Naive B cell (primary cell): Measurements from ENCODE around the gene SLC25A44. TPM values are rescaled to one million over a fixed set of nuclear protein-coding genes. Genes with fewer than 3 reads are reported as not detected.

Experiments
- ATAC-seq, 2 donors: fragments of 150-1000 bp; cut with Tn5 transposase; 2 replicates each; pipeline ENCODE4 v1.10.0; 2021; ENCODE audit warnings: low read depth in 2 of 2, mild to moderate bottlenecking in 2 of 2, moderate library complexity in 2 of 2
- DNase-seq: peaks from one replicate; pipeline ENCODE4 v3.0.0; 2022
- H3K27ac Mint-ChIP-seq, 6 donors: one replicate each; pipeline ENCODE4 v1.8.0; 2020 to 2022; ENCODE audit warnings: mild to moderate bottlenecking in 6 of 6, mixed read lengths in 6 of 6, moderate library complexity in 5 of 6, inconsistent platforms in 2 of 6
- H3K27me3 Mint-ChIP-seq, 3 donors: one replicate each; pipeline ENCODE4 v1.8.0; 2021 to 2022; ENCODE audit warnings: mixed read lengths in 3 of 3, mild to moderate bottlenecking in 1 of 3
- H3K36me3 Mint-ChIP-seq, 2 donors: one replicate each; pipeline ENCODE4 v1.8.0; 2020 to 2022; ENCODE audit warnings: mixed read lengths in 2 of 2, inconsistent platforms in 1 of 2, mild to moderate bottlenecking in 1 of 2
- H3K4me1 Mint-ChIP-seq, 3 donors: one replicate each; pipeline ENCODE4 v1.8.0; 2020 to 2022; ENCODE audit warnings: mixed read lengths in 3 of 3, inconsistent platforms in 1 of 3, mild to moderate bottlenecking in 1 of 3, moderate library complexity in 1 of 3
- H3K4me3 Mint-ChIP-seq, 8 donors: one replicate each; pipeline ENCODE4 v1.8.0; 2020 to 2022; ENCODE audit warnings: mild to moderate bottlenecking in 8 of 8, mixed read lengths in 8 of 8, moderate library complexity in 8 of 8, inconsistent platforms in 2 of 8
- H3K9me3 Mint-ChIP-seq, 7 donors: one replicate each; pipeline ENCODE4 v1.8.0; 2020 to 2022; ENCODE audit warnings: mixed read lengths in 7 of 7, mild to moderate bottlenecking in 5 of 7, inconsistent platforms in 2 of 7, moderate library complexity in 1 of 7
- polyA plus RNA-seq, 6 donors: library from polyadenylated mRNA; unstranded; fragments of 300-500 nt; fragmentation: Illumina TruSeq; gene quantifications; one replicate each; pipeline ENCODE4 v1.2.3, GENCODE V29; 2021; ENCODE audit warnings: low read depth in 6 of 6

Gene SLC25A44
- polyA plus RNA-seq, 6 donors from 2014 or later, result 9.3 to 16.8 (median 12.9) TPM; not detected in 1

DNA sequence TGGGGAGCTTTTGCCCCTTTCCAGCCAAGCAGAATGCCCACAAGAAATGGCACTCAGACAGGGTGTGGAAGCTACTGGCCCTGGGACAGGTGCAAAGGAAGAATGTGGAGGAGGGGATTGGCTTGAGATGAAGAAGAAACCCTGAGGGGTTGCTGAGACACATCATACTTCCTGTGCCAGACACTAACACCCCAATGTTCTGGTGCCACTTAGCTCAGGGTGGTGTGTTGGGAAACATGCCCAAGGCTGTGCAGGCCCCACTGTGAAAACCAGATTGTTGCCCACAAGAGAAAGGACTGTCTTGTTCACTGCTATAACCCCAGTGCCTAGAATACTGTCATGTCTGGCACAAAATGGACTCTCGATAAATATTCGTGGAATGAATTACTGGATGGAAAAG is 63.8 kb downstream of the SLC25A44 start:
- Mint-ChIP-seq H3K4me3 (no peak overlapping the region), H3K36me3 (peaks cover 20 to 45% of the 10 kb centered on the region in 2 donors), H3K4me1 (peaks cover 0 to 2% (median 0%) of the 10 kb centered on the region in 3 donors), H3K9me3 (no peaks in the 10 kb centered on the region), H3K27ac (peak overlapping the region in 2 of 6 donors; percentile 34 to 64), H3K27me3 (no peaks in the 10 kb centered on the region)
- DNase-seq (no peak), ATAC-seq (no peak)

DNA sequence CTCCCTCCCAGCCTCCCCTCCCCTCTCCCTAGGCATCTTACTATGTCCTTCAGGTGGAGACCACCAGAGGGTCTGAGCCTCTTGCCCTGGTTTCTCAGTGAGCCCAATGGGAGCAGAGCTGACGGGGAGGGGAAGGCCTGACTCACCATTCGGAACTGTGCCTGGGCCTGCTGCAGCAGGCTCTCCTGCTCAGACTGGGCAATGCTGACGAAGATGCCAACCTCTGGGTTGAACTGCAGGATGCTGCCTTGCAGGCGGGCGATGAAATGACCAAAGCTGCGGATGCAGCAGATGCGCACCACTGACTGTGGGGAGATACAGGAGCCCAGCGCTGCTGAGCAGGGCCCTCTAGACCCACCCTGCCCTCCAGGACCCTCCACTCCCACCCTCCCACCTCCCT is 65.0 kb downstream of the SLC25A44 start:
- H3K4me3 Mint-ChIP-seq, result no peak overlapping the region
- no peaks in the 10 kb centered on the region for H3K27me3 Mint-ChIP-seq
- ATAC-seq, result no peak
- no peaks in the 10 kb centered on the region for H3K9me3 Mint-ChIP-seq
- H3K4me1 Mint-ChIP-seq, result peaks cover 0 to 2% (median 0%) of the 10 kb centered on the region in 3 donors
- H3K27ac Mint-ChIP-seq, result no peak overlapping the region
- no peak for DNase-seq
- H3K36me3 Mint-ChIP-seq, result peaks cover 19 to 45% of the 10 kb centered on the region in 2 donors

DNA sequence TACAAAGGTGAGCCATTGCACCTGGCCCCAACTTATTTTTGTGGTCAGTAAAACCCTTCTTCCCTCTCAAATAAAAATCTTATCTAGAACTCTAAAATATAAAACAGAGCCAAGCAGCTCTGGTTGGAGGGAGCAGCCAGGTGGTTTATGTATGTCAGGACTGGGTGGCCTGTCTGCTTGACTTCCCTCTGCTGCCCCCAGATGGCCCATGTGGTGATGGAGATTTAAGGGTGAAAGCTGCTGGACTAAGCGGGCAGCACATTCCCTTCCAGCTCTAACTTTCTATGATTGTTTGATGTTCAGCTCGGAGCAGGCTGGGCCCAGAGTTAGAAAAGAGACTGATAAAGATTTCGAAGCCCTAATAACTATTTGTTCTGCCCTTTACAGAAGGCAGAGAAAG is 65.9 kb downstream of the SLC25A44 start:
- no peak for DNase-seq
- H3K27me3 Mint-ChIP-seq, result no peaks in the 10 kb centered on the region
- H3K36me3 Mint-ChIP-seq, result peaks cover 20 to 47% of the 10 kb centered on the region in 2 donors
- H3K4me3 Mint-ChIP-seq, result no peak overlapping the region
- no peaks in the 10 kb centered on the region for H3K9me3 Mint-ChIP-seq
- ATAC-seq, result no peak
- H3K4me1 Mint-ChIP-seq, result peaks cover 0 to 2% (median 0%) of the 10 kb centered on the region in 3 donors
- no peak overlapping the region for H3K27ac Mint-ChIP-seq

DNA sequence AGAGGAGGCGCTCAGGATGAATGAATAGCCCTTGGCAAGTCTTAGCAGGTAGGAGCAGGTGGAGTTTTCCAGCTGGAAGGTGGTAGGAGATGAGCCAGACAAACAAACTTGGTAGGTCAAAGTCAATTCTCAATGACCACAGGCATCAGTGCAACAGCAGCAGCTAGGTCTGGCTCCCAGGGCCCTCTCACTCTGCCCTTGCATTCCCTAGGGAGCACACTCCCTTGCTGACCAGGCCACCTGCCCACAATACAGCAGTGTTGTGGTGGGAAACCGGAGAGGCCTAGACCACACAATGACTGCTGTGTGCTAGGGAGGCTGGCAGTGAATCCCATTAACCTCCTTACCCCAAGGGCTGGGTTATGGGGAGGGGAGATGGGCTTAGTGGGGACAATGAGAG is 67.0 kb downstream of the SLC25A44 start:
- ATAC-seq, result no peak
- Mint-ChIP-seq H3K36me3 (peaks cover 25 to 56% of the 10 kb centered on the region in 2 donors), H3K4me3 (no peak overlapping the region)

More for the DNA sequence above, 67.0 kb downstream of the SLC25A44 start:
- Mint-ChIP-seq H3K27ac (no peak overlapping the region), H3K9me3 (no peaks in the 10 kb centered on the region), H3K27me3 (no peaks in the 10 kb centered on the region), H3K4me1 (peaks cover 0 to 2% (median 0%) of the 10 kb centered on the region in 3 donors)
- DNase-seq, result no peak

Other genes starting within 250 kb of the SLC25A44 start
- gene ARHGEF2, start 215.6 kb upstream of the SLC25A44 start, polyA plus RNA-seq, result 10 to 100 TPM in 5 of 6 donors, 1 to 10 TPM in 1; 6.9 to 48.4 (median 27.7) TPM
- gene SSR2, start 173.2 kb upstream of the SLC25A44 start, polyA plus RNA-seq, result 100 to 1,000 TPM; 243 to 278 (median 256) TPM
- gene UBQLN4, start 140.3 kb upstream of the SLC25A44 start, polyA plus RNA-seq, result 1 to 10 TPM; 4.7 to 9.0 (median 6.1) TPM
- 100 to 1,000 TPM in 5 of 6 donors, 10 to 100 TPM in 1; 99.5 to 139 (median 114) TPM for gene LAMTOR2, start 139.3 kb upstream of the SLC25A44 start, polyA plus RNA-seq
- gene RAB25, start 132.9 kb upstream of the SLC25A44 start, polyA plus RNA-seq, result not detected
- gene MEX3A, start 111.6 kb upstream of the SLC25A44 start, polyA plus RNA-seq, result under 1 TPM in 2 of 6 donors, not detected in 4; 0.05 to 0.13 TPM
- 1 to 10 TPM in 4 of 6 donors, under 1 TPM in 2; 0.33 to 3.0 (median 1.4) TPM for gene LMNA, start 79.4 kb upstream of the SLC25A44 start, polyA plus RNA-seq
- 10 to 100 TPM; 23.3 to 37.3 (median 29.5) TPM for gene SEMA4A, start 40.5 kb upstream of the SLC25A44 start, polyA plus RNA-seq
- 100 to 1,000 TPM; 107 to 157 (median 115) TPM for gene PMF1, start 18.9 kb downstream of the SLC25A44 start, polyA plus RNA-seq
- 1 to 10 TPM in 1 of 6 donors, not detected in 5; 1.1 TPM for gene BGLAP, start 48.1 kb downstream of the SLC25A44 start, polyA plus RNA-seq
- gene PAQR6, start 54.0 kb downstream of the SLC25A44 start, polyA plus RNA-seq, result not detected
- gene SMG5, start 88.7 kb downstream of the SLC25A44 start, polyA plus RNA-seq, result 10 to 100 TPM in 5 of 6 donors, 1 to 10 TPM in 1; 8.3 to 30.9 (median 12.6) TPM
- gene TMEM79, start 90.2 kb downstream of the SLC25A44 start, polyA plus RNA-seq, result 10 to 100 TPM in 3 of 6 donors, 1 to 10 TPM in 3; 6.9 to 13.0 (median 9.5) TPM
- 10 to 100 TPM in 2 of 6 donors, 1 to 10 TPM in 4; 6.3 to 13.4 (median 8.9) TPM for gene GLMP, start 101.6 kb downstream of the SLC25A44 start, polyA plus RNA-seq
- gene VHLL, start 105.2 kb downstream of the SLC25A44 start, polyA plus RNA-seq, result not detected
- 100 to 1,000 TPM; 161 to 293 (median 183) TPM for gene CCT3, start 144.2 kb downstream of the SLC25A44 start, polyA plus RNA-seq
- gene TSACC, start 144.4 kb downstream of the SLC25A44 start, polyA plus RNA-seq, result 1 to 10 TPM in 1 of 6 donors, not detected in 5; 1.2 TPM
- not detected for gene RHBG, start 175.1 kb downstream of the SLC25A44 start, polyA plus RNA-seq